ENCODE results near the gene SART3. TPM values are rescaled to one million over a fixed set of nuclear protein-coding genes. Genes with fewer than 3 reads are reported as not detected.
"Not testable (repeated sequence)": the region's sequence is repeated elsewhere in the genome, so short reads cannot be mapped to it uniquely, and the experiment has no call there.

Gene SART3
- total RNA-seq, 1 experiment from 2014 or later = 89.4 TPM

GRCh38 chr12:108559007-108559655 lies 1.8 kb downstream of the SART3 start:
- no peak overlapping the region for H4K8ac ChIP-seq (replicated peaks; ENCODE audit: insufficient read length, low read depth, low read length)
- no peak overlapping the region for H2BK5ac ChIP-seq (ENCODE audit: insufficient read length, low read length)
- H2AFZ ChIP-seq (ENCODE audit: low read length) = no peak overlapping the region
- peak overlapping the region in 1 of 3 experiments; percentile 100; a peak in 1 of 7 replicates for H3K27ac Mint-ChIP-seq
- H3K36me3 Mint-ChIP-seq (ENCODE audit: insufficient read depth in 1 of 3, low read depth in 3 of 3) = peaks cover 7 to 30% (median 29%) of the 10 kb centered on the region in 3 experiments; a peak in 6 of 7 replicates
- no peak overlapping the region for H2BK120ac ChIP-seq (ENCODE audit: low read depth, low read length, poor library complexity, severe bottlenecking)
- H3K18ac ChIP-seq (ENCODE audit: insufficient read length, low read depth, low read length) = no peak overlapping the region
- H3K4me1 ChIP-seq (ENCODE audit: insufficient read depth, low read length) = peaks cover 2% of the 10 kb centered on the region; the same call in 1 of the 2 replicates
- TF ChIP-seq, protein P1, sequence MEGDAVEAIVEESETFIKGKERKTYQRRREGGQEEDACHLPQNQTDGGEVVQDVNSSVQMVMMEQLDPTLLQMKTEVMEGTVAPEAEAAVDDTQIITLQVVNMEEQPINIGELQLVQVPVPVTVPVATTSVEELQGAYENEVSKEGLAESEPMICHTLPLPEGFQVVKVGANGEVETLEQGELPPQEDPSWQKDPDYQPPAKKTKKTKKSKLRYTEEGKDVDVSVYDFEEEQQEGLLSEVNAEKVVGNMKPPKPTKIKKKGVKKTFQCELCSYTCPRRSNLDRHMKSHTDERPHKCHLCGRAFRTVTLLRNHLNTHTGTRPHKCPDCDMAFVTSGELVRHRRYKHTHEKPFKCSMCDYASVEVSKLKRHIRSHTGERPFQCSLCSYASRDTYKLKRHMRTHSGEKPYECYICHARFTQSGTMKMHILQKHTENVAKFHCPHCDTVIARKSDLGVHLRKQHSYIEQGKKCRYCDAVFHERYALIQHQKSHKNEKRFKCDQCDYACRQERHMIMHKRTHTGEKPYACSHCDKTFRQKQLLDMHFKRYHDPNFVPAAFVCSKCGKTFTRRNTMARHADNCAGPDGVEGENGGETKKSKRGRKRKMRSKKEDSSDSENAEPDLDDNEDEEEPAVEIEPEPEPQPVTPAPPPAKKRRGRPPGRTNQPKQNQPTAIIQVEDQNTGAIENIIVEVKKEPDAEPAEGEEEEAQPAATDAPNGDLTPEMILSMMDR (conservative IDR thresholded peaks at IDR 0.05) = no peak
- H3T11ph ChIP-seq (ENCODE audit: low read length) = no peak overlapping the region
- H3K9ac ChIP-seq (ENCODE audit: extremely low read depth, insufficient read length, low read length) = no peak overlapping the region
- no peak overlapping the region for H4K5ac ChIP-seq (ENCODE audit: insufficient read length, low read depth, low read length)
- H2BK20ac ChIP-seq (ENCODE audit: low read depth, low read length, poor library complexity, severe bottlenecking) = no peak overlapping the region
- no peak for DNase-seq
- H3K27me3 Mint-ChIP-seq (ENCODE audit: low read depth) = no peaks in the 10 kb centered on the region
- H2AK5ac ChIP-seq (ENCODE audit: insufficient read length, low read length) = no peak overlapping the region
- H3K4me3 Mint-ChIP-seq = peak overlapping the region; percentile 100
- no peaks in the 10 kb centered on the region for H3K9me3 ChIP-seq (ENCODE audit: control insufficient read depth, low read depth, low read length)
- no peak overlapping the region for H3K56ac ChIP-seq (ENCODE audit: insufficient read length, low read depth, low read length)
- H3K4me1 Mint-ChIP-seq = peaks cover 33 to 38% of the 10 kb centered on the region in 2 experiments
- H2BK12ac ChIP-seq (ENCODE audit: insufficient read length, low read depth, low read length) = no peak overlapping the region
- H3K79me1 ChIP-seq (ENCODE audit: insufficient read depth, low read depth, low read length, poor library complexity, severe bottlenecking) = peaks cover 3% of the 10 kb centered on the region
- no peak overlapping the region for H4K91ac ChIP-seq (ENCODE audit: insufficient read length, low read depth, low read length)
- WGBS (ENCODE audit: extremely low coverage, insufficient read length, low lambda C conversion rate) = no CpG with 5 or more reads among the region's 14 CpGs
- H3K23me2 ChIP-seq (ENCODE audit: insufficient read length, low read depth, low read length, poor library complexity, severe bottlenecking) = peaks cover 18% of the 10 kb centered on the region
- H4K20me1 ChIP-seq (ENCODE audit: control insufficient read depth, insufficient read depth, insufficient read length) = no peaks in the 10 kb centered on the region
- H3K4ac ChIP-seq (ENCODE audit: low read depth, low read length) = no peak overlapping the region
- H3K14ac ChIP-seq (ENCODE audit: insufficient read depth, low read length) = no peak overlapping the region
- no peak overlapping the region for H2BK15ac ChIP-seq (ENCODE audit: low read depth, low read length)
- no peak overlapping the region for H3K23ac ChIP-seq (ENCODE audit: insufficient read length, low read depth, low read length)
- peaks cover 0 to 3% of the 10 kb centered on the region in 2 experiments; a peak in 2 of 5 replicates for H3K9me3 Mint-ChIP-seq
- no peak overlapping the region for H3K27ac ChIP-seq (ENCODE audit: insufficient read length, low read depth, low read length)
- H3K79me2 ChIP-seq (ENCODE audit: insufficient read depth, low read length) = peaks cover 51% of the 10 kb centered on the region
- no peaks in the 10 kb centered on the region for H3K27me3 ChIP-seq (ENCODE audit: insufficient read depth, low read length)
- H3K4me2 ChIP-seq (ENCODE audit: insufficient read depth, insufficient read length, low read length) = peak overlapping the region; percentile 80

DNA sequence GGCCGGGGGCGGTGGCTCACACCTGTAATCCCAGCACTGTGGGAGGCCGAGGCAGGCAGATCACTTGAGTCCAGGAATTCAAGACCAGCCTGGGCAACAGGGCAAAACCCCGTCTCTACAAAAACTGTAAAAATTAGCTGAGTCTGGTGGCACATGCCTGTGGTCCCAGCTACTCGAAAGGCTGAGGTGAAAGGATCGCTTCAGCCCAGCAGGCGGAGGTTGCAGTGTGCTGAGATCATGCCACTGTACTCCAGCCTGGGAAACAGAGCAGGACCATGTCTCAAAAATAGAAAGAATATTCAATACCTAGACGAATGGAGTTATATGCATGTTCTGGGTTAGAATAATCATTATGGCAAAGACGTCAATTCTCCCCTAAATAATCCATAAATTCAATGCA lies 5.6 kb downstream of the SART3 start:
- Mint-ChIP-seq H3K36me3 (ENCODE audit: insufficient read depth in 1 of 3, low read depth in 3 of 3) (peaks cover 4 to 28% (median 24%) of the 10 kb centered on the region in 3 experiments; a peak in 6 of 7 replicates), H3K4me1 (peaks cover 35 to 36% of the 10 kb centered on the region in 2 experiments)
- not testable (repeated sequence) for H3K14ac ChIP-seq (ENCODE audit: insufficient read depth, low read length); H3K4me2 ChIP-seq (ENCODE audit: insufficient read depth, insufficient read length, low read length); H2BK120ac ChIP-seq (ENCODE audit: low read depth, low read length, poor library complexity, severe bottlenecking); H2BK5ac ChIP-seq (ENCODE audit: insufficient read length, low read length); H2BK20ac ChIP-seq (ENCODE audit: low read depth, low read length, poor library complexity, severe bottlenecking); DNase-seq; H4K20me1 ChIP-seq (ENCODE audit: control insufficient read depth, insufficient read depth, insufficient read length); H3K27ac Mint-ChIP-seq; H3K4me3 Mint-ChIP-seq; H4K91ac ChIP-seq (ENCODE audit: insufficient read length, low read depth, low read length); H4K8ac ChIP-seq (replicated peaks; ENCODE audit: insufficient read length, low read depth, low read length); H3K27me3 Mint-ChIP-seq (ENCODE audit: low read depth); H3K23me2 ChIP-seq (ENCODE audit: insufficient read length, low read depth, low read length, poor library complexity, severe bottlenecking); H3K27ac ChIP-seq (ENCODE audit: insufficient read length, low read depth, low read length); H3K9ac ChIP-seq (ENCODE audit: extremely low read depth, insufficient read length, low read length); H3K23ac ChIP-seq (ENCODE audit: insufficient read length, low read depth, low read length); H3K4ac ChIP-seq (ENCODE audit: low read depth, low read length); H3K18ac ChIP-seq (ENCODE audit: insufficient read length, low read depth, low read length); H3K4me1 ChIP-seq (ENCODE audit: insufficient read depth, low read length); H2BK12ac ChIP-seq (ENCODE audit: insufficient read length, low read depth, low read length); H3K56ac ChIP-seq (ENCODE audit: insufficient read length, low read depth, low read length); H3K79me1 ChIP-seq (ENCODE audit: insufficient read depth, low read depth, low read length, poor library complexity, severe bottlenecking); H4K5ac ChIP-seq (ENCODE audit: insufficient read length, low read depth, low read length); H3K27me3 ChIP-seq (ENCODE audit: insufficient read depth, low read length); H3K9me3 ChIP-seq (ENCODE audit: control insufficient read depth, low read depth, low read length); H2BK15ac ChIP-seq (ENCODE audit: low read depth, low read length); H2AK5ac ChIP-seq (ENCODE audit: insufficient read length, low read length); H3K9me3 Mint-ChIP-seq; H3T11ph ChIP-seq (ENCODE audit: low read length); H2AFZ ChIP-seq (ENCODE audit: low read length)
- no CpG with 5 or more reads among the region's 9 CpGs for WGBS (ENCODE audit: extremely low coverage, insufficient read length, low lambda C conversion rate)
- H3K79me2 ChIP-seq (ENCODE audit: insufficient read depth, low read length) = peaks cover 62% of the 10 kb centered on the region

All from H9 (cell line).